Motor neuron (in vitro differentiated cells): Measurements from ENCODE around the gene TMEM150B. TPM values are rescaled to one million over a fixed set of nuclear protein-coding genes. Genes with fewer than 3 reads are reported as not detected.

Experiments used
- ATAC-seq, 8 experiments: fragments of 200-7000 bp; cut with Tn5 transposase; replicated peaks in 6 of 8; 2 replicates each; pipeline ENCODE4 v1.8.0; 2021; ENCODE audit warnings: mild to moderate bottlenecking in 8 of 8, moderate library complexity in 8 of 8
- H3K27ac ChIP-seq, 2 donors: fragments of 250-450 bp; sonication (Bioruptor Pico); 2 replicates each; pipeline ENCODE4 v1.9.0; 2021; ENCODE audit warnings: antibody characterized with exemption in 2 of 2, mild to moderate bottlenecking in 2 of 2, moderate library complexity in 1 of 2
- H3K4me1 ChIP-seq, 2 donors: fragments of 250-450 bp; sonication (Bioruptor Pico); replicated peaks in 1 of 2; 2 replicates each; pipeline ENCODE4 v1.6.1; 2021; ENCODE audit warnings: antibody characterized with exemption in 2 of 2, mild to moderate bottlenecking in 2 of 2, moderate library complexity in 1 of 2
- H3K4me3 ChIP-seq, 5 donors: fragments of 250-450 bp; sonication (Bioruptor Pico); 2 replicates each; pipeline ENCODE4 v1.9.0; 2021; ENCODE audit warnings: antibody characterized with exemption in 5 of 5, mild to moderate bottlenecking in 5 of 5, moderate library complexity in 4 of 5
- WGBS, 10 experiments: fragments of 450-650 bp; shearing (Covaris generic); methylation state at CpG; one replicate each; pipeline ENCODE4 v1.0.0; 2022; 5-methylcytosine and 5-hydroxymethylcytosine counted together
- in situ Hi-C, 9 experiments: fragments of 400-800 bp; cut with MboI; loops; one replicate each; pipeline ENCODE4 v1.15.0; 2021; ENCODE audit warnings: low sequenced_read_pairs in 9 of 9, low pct_unique_long_range_greater_than_20kb in 2 of 9; ENCODE audit not compliant: unreplicated experiment in 9 of 9
- total RNA-seq, 8 experiments: library from RNA; unstranded; fragments of 300-600 nt; gene quantifications; 2 replicates each; pipeline versions ENCODE4 v1.2.3 to v1.2.4, GENCODE V29; 2022

The TMEM150B gene
- total RNA-seq, 8 experiments from 2014 or later, result 0.11 to 0.62 (median 0.33) TPM; not detected in 5

GRCh38 chr19:55270172-55270942, 54.8 kb downstream of the TMEM150B start:
- in situ Hi-C loops, result no loop called here
- 84 to 94% (median 92%) methylated on average over 3 to 13 of the region's 25 CpGs; no CpG with 5 or more reads in 5 of the 10 experiments for WGBS, 10 experiments
- no peaks in the 10 kb centered on the region for H3K4me1 ChIP-seq
- ATAC-seq, result no peak
- no peak overlapping the region for H3K27ac ChIP-seq
- no peak overlapping the region for H3K4me3 ChIP-seq

GRCh38 chr19:55269299-55269698, 55.8 kb downstream of the TMEM150B start:
- ATAC-seq, result no peak
- no peak overlapping the region for H3K27ac ChIP-seq
- in situ Hi-C loops, result no loop called here
- WGBS, 10 experiments, result 50 to 100% (median 95%) methylated on average over 1 to 6 of the region's 8 CpGs; no CpG with 5 or more reads in 2 of the 10 experiments
- H3K4me1 ChIP-seq, result no peaks in the 10 kb centered on the region
- H3K4me3 ChIP-seq, result no peak overlapping the region

GRCh38 chr19:55266840-55267239, 58.3 kb downstream of the TMEM150B start:
- WGBS, 10 experiments, result 72 to 100% (median 97%) methylated on average over 3 to 4 of the region's 4 CpGs; no CpG with 5 or more reads in 1 of the 10 experiments
- no peak overlapping the region for H3K27ac ChIP-seq
- no peak for ATAC-seq
- H3K4me3 ChIP-seq, result no peak overlapping the region
- in situ Hi-C loops, result no loop called here
- H3K4me1 ChIP-seq, result no peaks in the 10 kb centered on the region

- no peak overlapping the region for H3K27ac ChIP-seq
- WGBS, 10 experiments, result 88 to 100% methylated on average over 3 of the region's 3 CpGs; no CpG with 5 or more reads in 8 of the 10 experiments
- in situ Hi-C loops, result no loop called here
- no peak overlapping the region for H3K4me3 ChIP-seq
- no peaks in the 10 kb centered on the region for H3K4me1 ChIP-seq
- no peak for ATAC-seq
Observed at GRCh38 chr19:55266404-55266803, 58.7 kb downstream of the TMEM150B start.

- no peak for ATAC-seq
- no peak overlapping the region for H3K27ac ChIP-seq
- H3K4me1 ChIP-seq, result no peaks in the 10 kb centered on the region
- WGBS, 10 experiments, result 70 to 100% (median 80%) methylated on average over 1 to 2 of the region's 12 CpGs; no CpG with 5 or more reads in 7 of the 10 experiments
- in situ Hi-C loops, result no loop called here
- no peak overlapping the region for H3K4me3 ChIP-seq
Observed at GRCh38 chr19:55265723-55266386, 59.3 kb downstream of the TMEM150B start.

- WGBS, 10 experiments, result 80 to 93% methylated on average over 1 to 8 of the region's 16 CpGs; no CpG with 5 or more reads in 8 of the 10 experiments
- peak in 3 of 8 experiments; percentile 9 to 19 (median 12) for ATAC-seq
- Histone ChIP-seq H3K27ac (no peak overlapping the region), H3K4me3 (no peak overlapping the region), H3K4me1 (peaks cover 3% of the 10 kb centered on the region in 2 donors)
- in situ Hi-C loops, result no loop called here
Observed at GRCh38 chr19:55265173-55265572, 60.0 kb downstream of the TMEM150B start.

- 43 to 100% (median 89%) methylated on average over 1 to 4 of the region's 5 CpGs; no CpG with 5 or more reads in 5 of the 10 experiments for WGBS, 10 experiments
- no peak for ATAC-seq
- peaks cover 9% of the 10 kb centered on the region in 2 donors for H3K4me1 ChIP-seq
- H3K27ac ChIP-seq, result no peak overlapping the region
- in situ Hi-C loops, result no loop called here
- H3K4me3 ChIP-seq, result no peak overlapping the region
Observed at GRCh38 chr19:55264531-55264930, 60.6 kb downstream of the TMEM150B start.

Other genes with a start within 250 kb of the TMEM150B start
- 10 to 100 TPM in 3 of 8 experiments, 1 to 10 TPM in 5; 2.2 to 38.1 (median 8.1) TPM for gene EPS8L1, start 249.5 kb downstream of the TMEM150B start, total RNA-seq
- 10 to 100 TPM; 16.6 to 66.3 (median 36.7) TPM for gene PPP1R12C, start 207.7 kb downstream of the TMEM150B start, total RNA-seq
- gene TNNT1, start 176.1 kb downstream of the TMEM150B start, total RNA-seq, result 10 to 100 TPM in 2 of 8 experiments, 1 to 10 TPM in 6; 1.2 to 36.8 (median 3.9) TPM
- 1 to 10 TPM in 7 of 8 experiments, not detected in 1; 2.9 to 8.5 (median 3.2) TPM for gene TNNI3, start 167.6 kb downstream of the TMEM150B start, total RNA-seq
- 1 to 10 TPM in 6 of 8 experiments, under 1 TPM in 2; 0.41 to 7.2 (median 1.4) TPM for gene DNAAF3, start 158.7 kb downstream of the TMEM150B start, total RNA-seq
- gene SYT5, start 145.1 kb downstream of the TMEM150B start, total RNA-seq, result 10 to 100 TPM in 4 of 8 experiments, 1 to 10 TPM in 4; 1.1 to 19.3 (median 8.7) TPM
- gene PTPRH, start 115.8 kb downstream of the TMEM150B start, total RNA-seq, result 10 to 100 TPM in 6 of 8 experiments, 1 to 10 TPM in 2; 4.0 to 59.0 (median 18.1) TPM
- 1 to 10 TPM in 7 of 8 experiments, under 1 TPM in 1; 0.81 to 3.1 (median 2.2) TPM for gene TMEM86B, start 96.6 kb downstream of the TMEM150B start, total RNA-seq
- gene PPP6R1, start 66.3 kb downstream of the TMEM150B start, total RNA-seq, result 10 to 100 TPM; 18.3 to 77.0 (median 26.7) TPM
- gene HSPBP1, start 45.2 kb downstream of the TMEM150B start, total RNA-seq, result 10 to 100 TPM; 20.6 to 37.3 (median 24.5) TPM
- gene BRSK1, start 41.3 kb downstream of the TMEM150B start, total RNA-seq, result 100 to 1,000 TPM in 1 of 8 experiments, 10 to 100 TPM in 6, 1 to 10 TPM in 1; 1.4 to 102 (median 77.8) TPM
- gene KMT5C, start 14.5 kb upstream of the TMEM150B start, total RNA-seq, result 10 to 100 TPM in 6 of 8 experiments, 1 to 10 TPM in 2; 8.4 to 25.1 (median 20.9) TPM
- gene COX6B2, start 29.4 kb upstream of the TMEM150B start, total RNA-seq, result 10 to 100 TPM in 1 of 8 experiments, 1 to 10 TPM in 4, under 1 TPM in 3; 0.55 to 15.3 (median 1.2) TPM
- gene GARIN5B, start 37.9 kb upstream of the TMEM150B start, total RNA-seq, result under 1 TPM in 6 of 8 experiments, not detected in 2; 0.05 to 0.71 (median 0.14) TPM
- 1 to 10 TPM in 2 of 8 experiments, under 1 TPM in 6; 0.10 to 2.4 (median 0.43) TPM for gene IL11, start 45.1 kb upstream of the TMEM150B start, total RNA-seq
- gene TMEM190, start 51.5 kb upstream of the TMEM150B start, total RNA-seq, result 1 to 10 TPM in 1 of 8 experiments, under 1 TPM in 2, not detected in 5; 0.46 to 8.4 (median 0.58) TPM
- under 1 TPM in 3 of 8 experiments, not detected in 5; 0.23 to 0.40 (median 0.25) TPM for gene TMEM238, start 59.0 kb upstream of the TMEM150B start, total RNA-seq
- gene RPL28, start 60.6 kb upstream of the TMEM150B start, total RNA-seq, result 1,000 to 10,000 TPM in 2 of 8 experiments, 100 to 1,000 TPM in 6; 362 to 1,444 (median 673) TPM
- 10 to 100 TPM; 21.5 to 86.6 (median 37.8) TPM for gene UBE2S, start 82.4 kb upstream of the TMEM150B start, total RNA-seq
- gene SHISA7, start 118.0 kb upstream of the TMEM150B start, total RNA-seq, result 1 to 10 TPM in 5 of 8 experiments, under 1 TPM in 3; 0.10 to 3.4 (median 1.5) TPM
- gene ISOC2, start 136.3 kb upstream of the TMEM150B start, total RNA-seq, result 10 to 100 TPM; 35.4 to 82.0 (median 59.1) TPM
- 1 to 10 TPM in 2 of 8 experiments, under 1 TPM in 5, not detected in 1; 0.05 to 1.3 (median 0.72) TPM for gene C19orf85, start 139.4 kb upstream of the TMEM150B start, total RNA-seq
- 1 to 10 TPM; 1.1 to 5.6 (median 3.6) TPM for gene ZNF628, start 151.3 kb upstream of the TMEM150B start, total RNA-seq
- gene NAT14, start 159.8 kb upstream of the TMEM150B start, total RNA-seq, result 10 to 100 TPM; 10.9 to 62.6 (median 48.2) TPM
- gene SSC5D, start 163.1 kb upstream of the TMEM150B start, total RNA-seq, result 1 to 10 TPM in 3 of 8 experiments, under 1 TPM in 5; 0.27 to 3.0 (median 0.63) TPM
- under 1 TPM in 1 of 8 experiments, not detected in 7; 0.18 TPM for gene SBK2, start 211.8 kb upstream of the TMEM150B start, total RNA-seq
- 1 to 10 TPM in 1 of 8 experiments, under 1 TPM in 4, not detected in 3; 0.14 to 1.1 (median 0.31) TPM for gene SBK3, start 220.2 kb upstream of the TMEM150B start, total RNA-seq